Liver (tissue), 9 donors: Measurements from ENCODE around the gene RERE. TPM values are rescaled to one million over a fixed set of nuclear protein-coding genes. Genes with fewer than 3 reads are reported as not detected.

Source experiments
- DNase-seq: peaks from one replicate; pipeline ENCODE4 v3.0.0-alpha.2; 2017; ENCODE audit warnings: low spot score
- H3K27ac ChIP-seq, 2 donors: one replicate each; pipeline ENCODE4 v1.7.0; 2013; ENCODE audit warnings: inconsistent platforms in 2 of 2, low read length in 2 of 2, control low read depth in 1 of 2, low read depth in 1 of 2, mild to moderate bottlenecking in 1 of 2
- H3K27me3 ChIP-seq, 4 donors: one replicate each; pipeline versions ENCODE4 v1.6.1 to v1.7.0; 2013; ENCODE audit warnings: low read length in 3 of 4, inconsistent platforms in 1 of 4, mild to moderate bottlenecking in 1 of 4, moderate library complexity in 1 of 4; ENCODE audit not compliant: control insufficient read depth in 4 of 4, insufficient read depth in 4 of 4
- H3K36me3 ChIP-seq, 4 donors: one replicate each; pipeline versions ENCODE4 v1.6.1 to v1.7.0; 2013; ENCODE audit warnings: low read length in 3 of 4, mild to moderate bottlenecking in 3 of 4, low read depth in 1 of 4, moderate library complexity in 1 of 4; ENCODE audit not compliant: control insufficient read depth in 4 of 4, insufficient read depth in 3 of 4
- H3K4me1 ChIP-seq, 4 donors: one replicate each; pipeline versions ENCODE4 v1.6.1 to v1.7.0; 2013; ENCODE audit warnings: low read length in 3 of 4, mild to moderate bottlenecking in 3 of 4, moderate library complexity in 1 of 4; ENCODE audit not compliant: control insufficient read depth in 4 of 4, insufficient read depth in 4 of 4
- H3K4me3 ChIP-seq, 3 donors: one replicate each; pipeline versions ENCODE4 v1.6.1 to v1.7.0; 2013; ENCODE audit warnings: low read length in 3 of 3, control low read depth in 1 of 3, low read depth in 1 of 3, mild to moderate bottlenecking in 1 of 3
- H3K9ac ChIP-seq, 2 donors: one replicate each; pipeline ENCODE4 v1.7.0; 2013; ENCODE audit warnings: low read length in 2 of 2, mild to moderate bottlenecking in 2 of 2, moderate library complexity in 2 of 2, control low read depth in 1 of 2, low read depth in 1 of 2
- H3K9me3 ChIP-seq, 4 donors: one replicate each; pipeline versions ENCODE4 v1.6.1 to v1.7.0; 2013; ENCODE audit warnings: low read length in 3 of 4; ENCODE audit not compliant: control insufficient read depth in 4 of 4
- EGR1 ChIP-seq, 2 donors: IDR thresholded peaks; 2 replicates each; pipeline ENCODE4 v1.6.1; 2016 to 2018; ENCODE audit warnings: antibody characterized with exemption in 2 of 2, low read depth in 2 of 2
- FOXA1 ChIP-seq: IDR thresholded peaks from 2 replicates; pipeline ENCODE4 v1.6.1; 2016; ENCODE audit warnings: antibody characterized with exemption
- FOXA2 ChIP-seq: IDR thresholded peaks from 2 replicates; pipeline ENCODE4 v1.6.1; 2016; ENCODE audit warnings: antibody characterized with exemption
- GABPA ChIP-seq, 2 donors: IDR thresholded peaks in 1 of 2; conservative IDR thresholded peaks in 1 of 2; 2 replicates each; pipeline ENCODE4 v1.6.1; 2016; ENCODE audit warnings: antibody characterized with exemption in 2 of 2, mild to moderate bottlenecking in 1 of 2, moderate library complexity in 1 of 2
- HNF4A ChIP-seq, 2 donors: conservative IDR thresholded peaks; 2 replicates each; pipeline ENCODE4 v1.6.1; 2016; ENCODE audit warnings: antibody characterized with exemption in 2 of 2, mild to moderate bottlenecking in 2 of 2
- HNF4G ChIP-seq: IDR thresholded peaks from 2 replicates; pipeline ENCODE4 v1.6.1; 2016; ENCODE audit warnings: antibody characterized with exemption
- JUND ChIP-seq, 2 donors: IDR thresholded peaks; 2 replicates each; pipeline ENCODE4 v1.6.1; 2016; ENCODE audit warnings: antibody characterized with exemption in 2 of 2
- NR2F2 ChIP-seq: IDR thresholded peaks from 2 replicates; pipeline ENCODE4 v1.6.1; 2016; ENCODE audit warnings: antibody characterized with exemption
- RAD21 ChIP-seq, 2 donors: IDR thresholded peaks; 2 replicates each; pipeline ENCODE4 v1.6.1; 2016; ENCODE audit warnings: antibody characterized with exemption in 2 of 2, mild to moderate bottlenecking in 2 of 2
- RXRA ChIP-seq, 2 donors: IDR thresholded peaks; 2 replicates each; pipeline ENCODE4 v1.6.1; 2017 to 2018; ENCODE audit warnings: antibody characterized with exemption in 2 of 2, mild to moderate bottlenecking in 1 of 2
- SP1 ChIP-seq: IDR thresholded peaks from 2 replicates; pipeline ENCODE4 v1.6.1; 2018; ENCODE audit warnings: antibody characterized with exemption, mild to moderate bottlenecking
- TAF1 ChIP-seq: conservative IDR thresholded peaks from 2 replicates; pipeline ENCODE4 v1.6.1; 2016; ENCODE audit warnings: antibody characterized with exemption, mild to moderate bottlenecking
- YY1 ChIP-seq: IDR thresholded peaks from 2 replicates; pipeline ENCODE4 v1.6.1; 2016; ENCODE audit warnings: antibody characterized with exemption, mild to moderate bottlenecking
- WGBS: extraction: QIAGEN DNeasy Blood & Tissue Kit; methylation state at CpG from one replicate; pipeline ENCODE4 v1.1.7; 2013; 5-methylcytosine and 5-hydroxymethylcytosine counted together
- polyA plus RNA-seq, 2 donors: library from polyadenylated mRNA; stranded (reverse) in 1 of 2; unstranded in 1 of 2; fragments of 200-250 nt in 1 of 2; fragments of >200 nt in 1 of 2; fragmentation: Nextera tagmentation in 1 of 2; extraction: Ambion mirVana in 1 of 2; gene quantifications; one replicate each; pipeline versions ENCODE4 v1.2.1 to v1.2.3, GENCODE V29; 2013 to 2015
- total RNA-seq, 2 donors: library from RNA; depleted of rRNA; stranded (reverse); fragments of >200 nt; gene quantifications; one replicate each; pipeline ENCODE4 v1.2.3, GENCODE V29; 2014
- TF ChIP-seq, protein P1 (sequence below): IDR thresholded peaks from 2 replicates; pipeline ENCODE4 v1.6.1; 2016; ENCODE audit warnings: antibody characterized with exemption, mild to moderate bottlenecking
- TF ChIP-seq, protein P2 (sequence below): IDR thresholded peaks from 2 replicates; pipeline ENCODE4 v1.6.1; 2016; ENCODE audit warnings: antibody characterized with exemption
- TF ChIP-seq, protein P3 (sequence below): IDR thresholded peaks from 2 replicates; pipeline ENCODE4 v1.6.1; 2016; ENCODE audit warnings: antibody characterized with exemption
- TF ChIP-seq, protein P4 (sequence below): fragments of 150-350 bp; IDR thresholded peaks from 2 replicates; pipeline ENCODE4 v1.5.1; 2017; ENCODE audit warnings: improper control_type of control experiment, low read depth, low read length; ENCODE audit not compliant: missing input control
- TF ChIP-seq, protein P5 (sequence below): IDR thresholded peaks from 2 replicates; pipeline ENCODE4 v1.6.1; 2016; ENCODE audit warnings: antibody characterized with exemption
- donor health status: healthy.
- donor health status: healthy.
- donor health status: healthy.
- donor health status: healthy.
- donor health status: healthy.

The RERE gene
- total and polyA plus RNA-seq, 4 donors, result 9.8 to 49.1 (median 24.8) TPM

DNA sequence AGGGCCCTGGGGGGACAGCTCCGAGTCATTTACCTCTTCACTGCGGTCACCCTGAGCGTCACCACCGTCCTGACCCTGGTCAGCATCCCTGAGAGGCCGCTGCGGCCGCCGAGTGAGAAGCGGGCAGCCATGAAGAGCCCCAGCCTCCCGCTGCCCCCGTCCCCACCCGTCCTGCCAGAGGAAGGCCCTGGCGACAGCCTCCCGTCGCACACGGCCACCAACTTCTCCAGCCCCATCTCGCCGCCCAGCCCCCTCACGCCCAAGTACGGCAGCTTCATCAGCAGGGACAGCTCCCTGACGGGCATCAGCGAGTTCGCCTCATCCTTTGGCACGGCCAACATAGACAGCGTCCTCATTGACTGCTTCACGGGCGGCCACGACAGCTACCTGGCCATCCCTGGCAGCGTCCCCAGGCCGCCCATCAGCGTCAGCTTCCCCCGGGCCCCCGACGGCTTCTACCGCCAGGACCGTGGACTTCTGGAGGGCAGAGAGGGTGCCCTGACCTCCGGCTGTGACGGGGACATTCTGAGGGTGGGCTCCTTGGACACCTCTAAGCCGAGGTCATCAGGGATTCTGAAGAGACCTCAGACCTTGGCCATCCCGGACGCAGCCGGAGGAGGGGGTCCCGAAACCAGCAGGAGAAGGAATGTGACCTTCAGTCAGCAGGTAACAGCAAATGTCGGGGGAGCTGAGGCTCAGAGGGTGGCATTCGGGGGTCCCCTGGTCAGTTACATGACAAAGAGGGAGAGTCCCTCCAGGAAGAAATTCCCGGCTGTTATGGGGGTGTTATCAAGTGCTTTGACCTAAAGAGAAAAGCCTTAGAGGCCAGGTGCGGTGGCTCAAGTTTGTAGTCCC lies 486.9 kb downstream of the RERE start:
- no peaks in the 10 kb centered on the region for H3K27me3 ChIP-seq
- no peaks in the 10 kb centered on the region for H3K36me3 ChIP-seq
- no peaks in the 10 kb centered on the region for H3K9me3 ChIP-seq
- H3K27ac ChIP-seq, result no peak overlapping the region
- no peaks in the 10 kb centered on the region for H3K4me1 ChIP-seq
- DNase-seq, result no peak
- no peak overlapping the region for H3K9ac ChIP-seq
- TF ChIP-seq, protein P1, sequence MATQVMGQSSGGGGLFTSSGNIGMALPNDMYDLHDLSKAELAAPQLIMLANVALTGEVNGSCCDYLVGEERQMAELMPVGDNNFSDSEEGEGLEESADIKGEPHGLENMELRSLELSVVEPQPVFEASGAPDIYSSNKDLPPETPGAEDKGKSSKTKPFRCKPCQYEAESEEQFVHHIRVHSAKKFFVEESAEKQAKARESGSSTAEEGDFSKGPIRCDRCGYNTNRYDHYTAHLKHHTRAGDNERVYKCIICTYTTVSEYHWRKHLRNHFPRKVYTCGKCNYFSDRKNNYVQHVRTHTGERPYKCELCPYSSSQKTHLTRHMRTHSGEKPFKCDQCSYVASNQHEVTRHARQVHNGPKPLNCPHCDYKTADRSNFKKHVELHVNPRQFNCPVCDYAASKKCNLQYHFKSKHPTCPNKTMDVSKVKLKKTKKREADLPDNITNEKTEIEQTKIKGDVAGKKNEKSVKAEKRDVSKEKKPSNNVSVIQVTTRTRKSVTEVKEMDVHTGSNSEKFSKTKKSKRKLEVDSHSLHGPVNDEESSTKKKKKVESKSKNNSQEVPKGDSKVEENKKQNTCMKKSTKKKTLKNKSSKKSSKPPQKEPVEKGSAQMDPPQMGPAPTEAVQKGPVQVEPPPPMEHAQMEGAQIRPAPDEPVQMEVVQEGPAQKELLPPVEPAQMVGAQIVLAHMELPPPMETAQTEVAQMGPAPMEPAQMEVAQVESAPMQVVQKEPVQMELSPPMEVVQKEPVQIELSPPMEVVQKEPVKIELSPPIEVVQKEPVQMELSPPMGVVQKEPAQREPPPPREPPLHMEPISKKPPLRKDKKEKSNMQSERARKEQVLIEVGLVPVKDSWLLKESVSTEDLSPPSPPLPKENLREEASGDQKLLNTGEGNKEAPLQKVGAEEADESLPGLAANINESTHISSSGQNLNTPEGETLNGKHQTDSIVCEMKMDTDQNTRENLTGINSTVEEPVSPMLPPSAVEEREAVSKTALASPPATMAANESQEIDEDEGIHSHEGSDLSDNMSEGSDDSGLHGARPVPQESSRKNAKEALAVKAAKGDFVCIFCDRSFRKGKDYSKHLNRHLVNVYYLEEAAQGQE, result no peak
- no peak for TF ChIP-seq RAD21 (IDR thresholded peaks at IDR 0.05)
- TF ChIP-seq, protein P2, sequence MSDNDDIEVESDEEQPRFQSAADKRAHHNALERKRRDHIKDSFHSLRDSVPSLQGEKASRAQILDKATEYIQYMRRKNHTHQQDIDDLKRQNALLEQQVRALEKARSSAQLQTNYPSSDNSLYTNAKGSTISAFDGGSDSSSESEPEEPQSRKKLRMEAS, result no peak
- TF ChIP-seq TAF1, result no peak
- no peak for TF ChIP-seq NR2F2
- TF ChIP-seq JUND (IDR thresholded peaks at IDR 0.05), result no peak
- TF ChIP-seq, protein P3, sequence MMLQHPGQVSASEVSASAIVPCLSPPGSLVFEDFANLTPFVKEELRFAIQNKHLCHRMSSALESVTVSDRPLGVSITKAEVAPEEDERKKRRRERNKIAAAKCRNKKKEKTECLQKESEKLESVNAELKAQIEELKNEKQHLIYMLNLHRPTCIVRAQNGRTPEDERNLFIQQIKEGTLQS, result no peak
- TF ChIP-seq RXRA (IDR thresholded peaks at IDR 0.05), result no peak
- TF ChIP-seq GABPA (IDR thresholded peaks at IDR 0.05 in 1 of 2, conservative IDR thresholded peaks at IDR 0.05 in 1 of 2), result no peak
- no peak for TF ChIP-seq SP1
- no peak for TF ChIP-seq YY1
- TF ChIP-seq HNF4G, result no peak
- no peak for TF ChIP-seq HNF4A (conservative IDR thresholded peaks at IDR 0.05)
- no peak for TF ChIP-seq FOXA2
- no peak for TF ChIP-seq FOXA1
- no peak for TF ChIP-seq EGR1 (IDR thresholded peaks at IDR 0.05; ENCODE audit: low read depth in 2 of 2)
- TF ChIP-seq, protein P4, sequence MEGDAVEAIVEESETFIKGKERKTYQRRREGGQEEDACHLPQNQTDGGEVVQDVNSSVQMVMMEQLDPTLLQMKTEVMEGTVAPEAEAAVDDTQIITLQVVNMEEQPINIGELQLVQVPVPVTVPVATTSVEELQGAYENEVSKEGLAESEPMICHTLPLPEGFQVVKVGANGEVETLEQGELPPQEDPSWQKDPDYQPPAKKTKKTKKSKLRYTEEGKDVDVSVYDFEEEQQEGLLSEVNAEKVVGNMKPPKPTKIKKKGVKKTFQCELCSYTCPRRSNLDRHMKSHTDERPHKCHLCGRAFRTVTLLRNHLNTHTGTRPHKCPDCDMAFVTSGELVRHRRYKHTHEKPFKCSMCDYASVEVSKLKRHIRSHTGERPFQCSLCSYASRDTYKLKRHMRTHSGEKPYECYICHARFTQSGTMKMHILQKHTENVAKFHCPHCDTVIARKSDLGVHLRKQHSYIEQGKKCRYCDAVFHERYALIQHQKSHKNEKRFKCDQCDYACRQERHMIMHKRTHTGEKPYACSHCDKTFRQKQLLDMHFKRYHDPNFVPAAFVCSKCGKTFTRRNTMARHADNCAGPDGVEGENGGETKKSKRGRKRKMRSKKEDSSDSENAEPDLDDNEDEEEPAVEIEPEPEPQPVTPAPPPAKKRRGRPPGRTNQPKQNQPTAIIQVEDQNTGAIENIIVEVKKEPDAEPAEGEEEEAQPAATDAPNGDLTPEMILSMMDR, result no peak
- H3K4me3 ChIP-seq, result no peak overlapping the region
- 93% methylated on average over 47 of the region's 47 CpGs for WGBS

DNA sequence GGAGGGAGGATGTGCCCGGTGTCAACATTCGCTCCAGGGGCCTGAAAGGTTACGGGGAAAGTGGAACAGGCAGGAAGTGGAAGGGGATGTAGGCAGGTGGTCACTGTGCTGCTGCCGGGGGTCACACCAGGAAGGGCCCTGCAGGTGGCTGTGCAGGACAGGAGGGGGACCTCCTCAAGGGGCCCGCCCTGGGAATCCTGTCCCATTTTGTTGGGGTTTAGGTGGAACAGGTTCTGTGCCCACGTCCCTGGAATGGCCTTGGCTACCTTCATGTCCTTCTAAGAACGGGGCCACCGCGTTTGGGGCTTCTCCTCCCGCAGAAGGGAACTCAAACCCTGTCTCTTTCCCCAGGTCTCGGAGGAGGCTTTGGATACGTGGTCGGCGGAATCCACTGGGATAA lies 487.6 kb downstream of the RERE start:
- 89% methylated on average over 14 of the region's 14 CpGs for WGBS
- no peaks in the 10 kb centered on the region for H3K36me3 ChIP-seq
- no peaks in the 10 kb centered on the region for H3K9me3 ChIP-seq
- no peaks in the 10 kb centered on the region for H3K27me3 ChIP-seq
- no peaks in the 10 kb centered on the region for H3K4me1 ChIP-seq
- no peak for TF ChIP-seq NR2F2
- TF ChIP-seq, protein P5, sequence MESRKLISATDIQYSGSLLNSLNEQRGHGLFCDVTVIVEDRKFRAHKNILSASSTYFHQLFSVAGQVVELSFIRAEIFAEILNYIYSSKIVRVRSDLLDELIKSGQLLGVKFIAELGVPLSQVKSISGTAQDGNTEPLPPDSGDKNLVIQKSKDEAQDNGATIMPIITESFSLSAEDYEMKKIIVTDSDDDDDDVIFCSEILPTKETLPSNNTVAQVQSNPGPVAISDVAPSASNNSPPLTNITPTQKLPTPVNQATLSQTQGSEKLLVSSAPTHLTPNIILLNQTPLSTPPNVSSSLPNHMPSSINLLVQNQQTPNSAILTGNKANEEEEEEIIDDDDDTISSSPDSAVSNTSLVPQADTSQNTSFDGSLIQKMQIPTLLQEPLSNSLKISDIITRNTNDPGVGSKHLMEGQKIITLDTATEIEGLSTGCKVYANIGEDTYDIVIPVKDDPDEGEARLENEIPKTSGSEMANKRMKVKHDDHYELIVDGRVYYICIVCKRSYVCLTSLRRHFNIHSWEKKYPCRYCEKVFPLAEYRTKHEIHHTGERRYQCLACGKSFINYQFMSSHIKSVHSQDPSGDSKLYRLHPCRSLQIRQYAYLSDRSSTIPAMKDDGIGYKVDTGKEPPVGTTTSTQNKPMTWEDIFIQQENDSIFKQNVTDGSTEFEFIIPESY, result no peak
- TF ChIP-seq RXRA (IDR thresholded peaks at IDR 0.05), result no peak
- no peak for TF ChIP-seq YY1
- no peak for TF ChIP-seq HNF4A (conservative IDR thresholded peaks at IDR 0.05)
- no peak for TF ChIP-seq RAD21 (IDR thresholded peaks at IDR 0.05)
- TF ChIP-seq, protein P3, result no peak
- TF ChIP-seq SP1, result no peak
- TF ChIP-seq GABPA (IDR thresholded peaks at IDR 0.05 in 1 of 2, conservative IDR thresholded peaks at IDR 0.05 in 1 of 2), result no peak
- no peak for TF ChIP-seq FOXA2
- TF ChIP-seq, protein P2, result no peak
- TF ChIP-seq EGR1 (IDR thresholded peaks at IDR 0.05; ENCODE audit: low read depth in 2 of 2), result no peak
- TF ChIP-seq TAF1, result no peak
- TF ChIP-seq FOXA1, result no peak
- TF ChIP-seq HNF4G, result no peak
- H3K9ac ChIP-seq, result no peak overlapping the region
- no peak overlapping the region for H3K27ac ChIP-seq
- H3K4me3 ChIP-seq, result no peak overlapping the region
- no peak for DNase-seq
